ENCODE data around the gene UPF2. TPM values are rescaled to one million over a fixed set of nuclear protein-coding genes. Genes with fewer than 3 reads are reported as not detected.
A peak's percentile ranks its signal among the peaks of the same experiment; 100 is the strongest.
"Not testable (repeated sequence)": the region's sequence is repeated elsewhere in the genome, so short reads cannot be mapped to it uniquely, and the experiment has no call there.

The UPF2 gene, protein sequence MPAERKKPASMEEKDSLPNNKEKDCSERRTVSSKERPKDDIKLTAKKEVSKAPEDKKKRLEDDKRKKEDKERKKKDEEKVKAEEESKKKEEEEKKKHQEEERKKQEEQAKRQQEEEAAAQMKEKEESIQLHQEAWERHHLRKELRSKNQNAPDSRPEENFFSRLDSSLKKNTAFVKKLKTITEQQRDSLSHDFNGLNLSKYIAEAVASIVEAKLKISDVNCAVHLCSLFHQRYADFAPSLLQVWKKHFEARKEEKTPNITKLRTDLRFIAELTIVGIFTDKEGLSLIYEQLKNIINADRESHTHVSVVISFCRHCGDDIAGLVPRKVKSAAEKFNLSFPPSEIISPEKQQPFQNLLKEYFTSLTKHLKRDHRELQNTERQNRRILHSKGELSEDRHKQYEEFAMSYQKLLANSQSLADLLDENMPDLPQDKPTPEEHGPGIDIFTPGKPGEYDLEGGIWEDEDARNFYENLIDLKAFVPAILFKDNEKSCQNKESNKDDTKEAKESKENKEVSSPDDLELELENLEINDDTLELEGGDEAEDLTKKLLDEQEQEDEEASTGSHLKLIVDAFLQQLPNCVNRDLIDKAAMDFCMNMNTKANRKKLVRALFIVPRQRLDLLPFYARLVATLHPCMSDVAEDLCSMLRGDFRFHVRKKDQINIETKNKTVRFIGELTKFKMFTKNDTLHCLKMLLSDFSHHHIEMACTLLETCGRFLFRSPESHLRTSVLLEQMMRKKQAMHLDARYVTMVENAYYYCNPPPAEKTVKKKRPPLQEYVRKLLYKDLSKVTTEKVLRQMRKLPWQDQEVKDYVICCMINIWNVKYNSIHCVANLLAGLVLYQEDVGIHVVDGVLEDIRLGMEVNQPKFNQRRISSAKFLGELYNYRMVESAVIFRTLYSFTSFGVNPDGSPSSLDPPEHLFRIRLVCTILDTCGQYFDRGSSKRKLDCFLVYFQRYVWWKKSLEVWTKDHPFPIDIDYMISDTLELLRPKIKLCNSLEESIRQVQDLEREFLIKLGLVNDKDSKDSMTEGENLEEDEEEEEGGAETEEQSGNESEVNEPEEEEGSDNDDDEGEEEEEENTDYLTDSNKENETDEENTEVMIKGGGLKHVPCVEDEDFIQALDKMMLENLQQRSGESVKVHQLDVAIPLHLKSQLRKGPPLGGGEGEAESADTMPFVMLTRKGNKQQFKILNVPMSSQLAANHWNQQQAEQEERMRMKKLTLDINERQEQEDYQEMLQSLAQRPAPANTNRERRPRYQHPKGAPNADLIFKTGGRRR
- polyA plus RNA-seq: 10 to 100 TPM in 1 of 3 donors, 1 to 10 TPM in 2; 9.0 to 17.1 (median 9.1) TPM

DNA sequence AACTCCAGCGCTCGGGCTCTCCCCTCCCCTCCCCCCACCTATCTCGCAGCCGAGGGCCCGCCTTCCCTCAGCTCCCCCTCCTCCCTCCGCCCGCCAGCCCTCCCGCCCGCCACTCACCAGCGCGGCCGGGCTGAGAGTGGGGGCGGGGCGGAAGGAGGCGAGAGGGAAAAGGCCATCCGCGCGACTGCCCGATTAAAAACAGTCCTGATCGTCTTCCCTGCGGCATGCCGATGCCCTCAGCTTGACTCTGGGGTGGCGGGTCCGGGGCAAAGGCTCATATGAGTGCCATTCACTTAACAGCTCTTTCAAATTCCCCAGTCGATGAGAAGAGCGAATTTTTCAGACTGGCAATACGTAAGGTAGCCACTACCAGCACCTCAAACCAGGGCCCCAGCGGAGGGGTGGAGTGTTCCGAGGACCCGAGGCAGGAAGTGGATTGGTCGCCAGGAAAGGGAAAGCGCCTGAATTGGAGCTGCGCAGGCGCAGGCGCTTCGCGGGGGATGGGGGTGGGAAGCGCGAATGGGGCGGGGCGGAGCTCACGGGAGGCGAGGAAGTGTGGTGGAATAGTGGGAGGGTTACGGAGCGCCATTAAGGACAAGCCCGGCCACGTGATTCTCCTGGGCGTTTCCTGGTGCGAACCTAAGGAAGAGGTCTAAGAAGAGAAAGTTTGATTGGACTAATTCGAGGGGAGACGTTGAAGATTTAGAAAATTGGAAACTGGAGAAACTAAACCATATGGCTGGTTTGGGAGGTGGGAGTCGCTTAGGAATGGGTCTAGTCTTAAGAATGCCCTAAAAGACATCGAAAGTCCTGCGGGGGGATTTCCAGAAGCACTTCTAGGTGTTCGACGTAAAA lies at the start of gene UPF2:
UPF2 (minus strand) TSS at position 13 of the 855 bp plus-strand sequence. CDS start 7,386 bp downstream, outside the sequence.
- H3K27ac ChIP-seq (ENCODE audit: low read depth, low read length): peak within 1 kb of the TSS; percentile 1
- 3 to 4% (median 4%) methylated on average over 45 to 56 of the region's 56 CpGs for WGBS, 3 donors

DNA sequence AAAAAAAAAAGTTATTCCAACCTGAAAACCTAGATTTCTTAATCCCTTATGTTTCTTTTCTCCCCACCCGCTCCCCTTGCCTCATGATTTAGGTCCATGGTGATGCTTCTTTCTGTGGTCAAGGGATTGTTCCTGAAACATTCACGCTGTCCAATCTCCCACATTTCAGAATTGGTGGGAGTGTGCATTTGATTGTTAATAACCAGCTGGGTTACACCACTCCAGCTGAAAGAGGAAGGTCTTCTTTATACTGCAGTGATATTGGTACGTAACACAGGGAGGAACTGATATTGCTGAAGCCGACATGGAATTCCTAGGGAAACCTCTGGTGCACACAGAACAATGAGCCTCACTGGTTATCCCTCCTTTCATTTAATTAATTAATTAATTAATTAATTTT lies 48.8 kb upstream of the UPF2 start:
- no peak overlapping the region for H3K27ac ChIP-seq (ENCODE audit: low read depth, low read length)
- 83 to 97% (median 89%) methylated on average over 4 of the region's 4 CpGs for WGBS, 3 donors

DNA sequence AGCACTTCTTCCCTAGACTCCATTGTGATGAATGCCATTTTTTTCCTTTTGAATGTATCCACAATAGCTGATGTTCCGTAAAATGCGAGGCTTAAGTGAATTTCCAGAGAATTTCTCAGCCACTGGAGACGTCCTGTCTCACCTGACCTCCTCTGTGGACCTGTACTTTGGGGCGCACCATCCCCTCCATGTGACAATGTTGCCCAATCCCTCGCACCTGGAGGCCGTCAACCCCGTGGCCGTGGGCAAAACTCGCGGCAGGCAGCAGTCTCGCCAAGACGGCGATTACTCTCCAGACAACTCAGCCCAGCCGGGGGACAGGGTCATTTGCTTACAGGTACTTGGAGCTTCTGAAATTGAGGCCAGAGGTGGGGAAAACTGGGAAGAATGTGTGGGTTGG lies 46.3 kb upstream of the UPF2 start:
- H3K27ac ChIP-seq (ENCODE audit: low read depth, low read length): no peak overlapping the region
- WGBS, 3 donors: 95 to 96% (median 95%) methylated on average over 14 of the region's 14 CpGs

DNA sequence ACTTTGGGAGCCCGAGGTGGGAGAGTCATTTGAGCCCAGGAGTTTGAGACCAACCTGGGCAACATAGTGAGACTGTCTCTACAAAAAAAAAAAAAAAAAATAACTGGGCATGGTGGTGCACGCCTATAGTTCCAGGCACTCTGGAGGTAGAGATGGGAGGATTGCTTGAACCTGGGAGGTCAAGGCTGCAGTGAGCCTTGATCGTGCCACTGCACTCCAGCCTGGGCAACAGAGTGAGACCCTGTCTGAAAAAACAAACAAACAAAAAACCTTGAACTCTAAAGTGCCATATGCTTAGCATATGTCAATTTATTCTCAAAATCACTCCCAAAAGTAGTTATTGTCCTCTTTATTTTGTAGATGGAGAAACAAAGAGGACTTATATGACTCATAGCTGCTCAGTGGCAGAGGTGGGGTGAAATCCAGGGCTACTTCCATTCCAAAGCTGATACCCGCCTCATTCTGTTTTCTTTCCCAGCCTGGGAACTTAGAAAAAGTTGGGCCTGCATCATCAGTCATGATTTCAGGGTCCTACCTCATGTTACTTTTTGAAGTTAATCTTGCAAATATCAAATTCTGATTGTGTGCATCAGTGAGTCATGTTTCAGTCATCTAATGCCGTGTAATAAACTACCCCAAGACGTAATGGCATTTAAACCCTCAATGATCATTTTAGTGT lies 39.4 kb upstream of the UPF2 start:
- no peak overlapping the region for H3K27ac ChIP-seq (ENCODE audit: low read depth, low read length)
- 79 to 94% (median 85%) methylated on average over 6 of the region's 6 CpGs for WGBS, 3 donors

DNA sequence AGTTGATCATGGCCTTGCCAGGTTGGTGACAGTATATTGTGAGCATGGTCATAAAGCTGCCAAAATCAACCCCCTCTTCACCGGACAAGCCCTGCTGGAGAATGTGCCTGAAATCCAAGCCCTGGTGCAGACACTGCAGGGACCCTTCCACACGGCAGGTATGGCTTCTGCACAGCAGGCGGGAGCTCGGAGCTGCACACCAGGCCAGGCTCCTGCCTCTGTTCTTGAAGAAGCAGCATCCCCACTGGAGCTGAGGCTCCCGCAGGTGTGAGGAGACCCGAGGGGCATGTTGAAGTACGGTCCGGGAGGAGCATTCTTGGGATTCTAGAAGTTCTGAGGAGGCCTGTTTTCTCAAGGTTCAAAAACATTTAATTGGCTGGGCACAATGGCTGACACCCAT lies 38.9 kb upstream of the UPF2 start:
- WGBS, 3 donors: 81 to 98% (median 93%) methylated on average over 8 of the region's 8 CpGs
- no peak overlapping the region for H3K27ac ChIP-seq (ENCODE audit: low read depth, low read length)

DNA sequence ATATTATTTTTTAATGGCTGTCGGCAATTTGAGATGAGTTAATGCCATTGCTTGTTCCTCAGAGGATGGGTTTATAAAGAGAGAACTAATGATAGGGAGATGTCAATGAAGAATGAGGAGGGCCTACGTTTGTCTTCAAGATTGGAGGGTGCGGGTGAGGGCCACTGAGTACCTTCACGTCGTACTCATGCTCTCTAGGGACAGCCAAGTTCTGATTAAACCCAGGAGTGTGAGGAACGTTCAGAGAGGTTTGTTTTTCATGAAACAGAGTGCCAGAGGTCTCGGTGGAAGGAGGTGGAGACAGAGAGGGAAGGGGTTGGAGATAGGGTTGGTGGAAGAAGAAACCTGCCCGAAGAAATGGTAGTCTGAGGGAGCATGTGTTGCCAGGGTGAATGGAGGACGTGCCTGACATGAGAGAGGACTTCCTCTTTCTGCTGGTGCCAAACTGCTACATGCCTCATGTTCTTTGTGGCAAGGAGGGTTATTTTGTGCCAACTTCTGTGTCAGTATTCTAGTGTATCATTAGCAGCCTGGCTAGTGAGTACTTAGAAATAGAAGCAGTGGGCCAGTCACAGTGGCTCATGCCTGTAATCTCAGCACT lies 35.1 kb upstream of the UPF2 start:
- WGBS, 3 donors: 74 to 75% (median 74%) methylated on average over 9 of the region's 9 CpGs
- H3K27ac ChIP-seq (ENCODE audit: low read depth, low read length): no peak overlapping the region

DNA sequence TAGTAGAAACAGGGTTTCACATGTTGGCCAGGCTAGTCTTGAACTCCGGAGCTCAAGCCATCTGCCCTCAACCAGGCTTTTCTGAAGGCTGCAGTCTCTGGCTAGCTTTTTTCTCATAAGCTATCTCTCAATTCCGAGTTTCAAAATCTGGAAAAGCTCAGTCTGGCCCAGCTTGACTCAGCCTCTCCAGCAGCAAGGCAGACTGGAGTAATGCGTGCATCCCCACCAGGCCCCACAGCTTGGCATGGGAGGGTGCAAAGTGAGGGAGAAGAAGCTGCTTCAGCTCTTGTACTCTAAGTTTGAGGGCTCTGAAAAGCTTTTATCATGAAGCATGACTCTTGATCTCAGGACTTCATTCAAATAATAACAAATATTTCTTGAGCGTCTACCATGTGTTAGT lies 30.9 kb upstream of the UPF2 start:
- WGBS, 3 donors: 81 to 86% (median 86%) methylated on average over 4 of the region's 4 CpGs
- H3K27ac ChIP-seq (ENCODE audit: low read depth, low read length): no peak overlapping the region

DNA sequence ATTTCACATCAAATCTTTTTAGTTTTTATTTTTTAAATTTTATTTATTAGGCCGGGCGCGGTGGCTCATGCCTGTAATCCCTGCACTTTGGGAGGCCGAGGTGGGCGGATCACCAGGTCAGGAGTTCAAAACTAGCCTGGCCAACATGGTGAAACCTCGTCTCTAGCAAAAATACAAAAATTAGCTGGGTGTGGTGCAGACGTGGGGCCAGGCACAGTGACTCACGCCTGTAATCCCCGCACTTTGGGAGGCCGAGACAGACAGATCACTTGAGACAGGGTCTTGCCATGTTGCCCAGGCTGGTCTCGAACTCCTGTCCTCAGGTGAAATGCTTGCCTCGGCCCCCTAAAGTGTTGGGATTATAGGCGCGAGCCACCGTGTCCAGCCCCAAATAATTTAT lies 28.8 kb upstream of the UPF2 start:
- not testable (repeated sequence) for H3K27ac ChIP-seq (ENCODE audit: low read depth, low read length)
- WGBS, 3 donors: 95 to 96% (median 95%) methylated on average over 15 of the region's 15 CpGs

DNA sequence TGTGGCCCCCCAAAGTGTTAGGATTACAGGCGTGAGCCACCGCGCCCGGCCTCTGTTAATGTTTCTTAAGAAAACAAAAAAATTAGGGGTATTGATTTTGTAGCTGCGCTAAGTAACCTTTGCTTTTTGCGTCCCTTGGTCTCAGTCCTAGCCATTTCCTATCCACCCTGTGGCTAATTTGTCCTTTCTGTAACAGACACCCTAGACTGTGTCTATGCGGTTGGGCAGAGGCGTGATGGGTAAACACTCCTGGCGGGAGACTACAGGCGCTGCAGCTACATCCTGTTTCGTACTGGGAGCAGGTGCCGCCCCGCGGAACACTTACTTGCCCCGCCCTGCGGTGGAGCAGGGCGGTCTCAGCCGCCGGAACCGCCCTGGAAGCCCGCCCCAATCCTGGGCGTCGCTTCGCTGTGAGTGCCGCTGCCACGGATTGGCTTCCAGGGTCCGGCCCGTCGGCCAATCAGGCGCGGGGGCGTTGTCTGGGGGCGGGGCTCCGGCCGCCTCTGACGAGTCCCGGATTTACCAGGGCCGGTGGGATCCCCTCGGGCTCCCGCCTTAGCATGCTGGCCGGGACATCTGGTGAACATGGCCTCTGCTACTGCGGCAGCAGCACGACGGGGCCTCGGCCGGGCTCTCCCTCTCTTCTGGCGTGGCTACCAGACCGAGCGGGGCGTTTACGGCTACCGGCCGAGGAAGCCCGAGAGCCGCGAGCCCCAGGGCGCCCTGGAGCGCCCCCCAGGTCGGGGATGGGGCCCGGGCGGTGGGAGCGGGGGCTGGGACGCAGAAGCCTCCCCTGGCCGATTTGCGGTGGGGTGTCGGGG lies 26.1 kb upstream of the UPF2 start, which contains the start of gene DHTKD1:
DHTKD1 (plus strand) TSS at position 506 of the 821 bp plus-strand sequence; CDS start at position 586, 80 bp downstream.
- 1 to 6% (median 4%) methylated on average over 60 to 66 of the region's 66 CpGs for WGBS, 3 donors
- H3K27ac ChIP-seq (ENCODE audit: low read depth, low read length): no peak within 1 kb of the TSS

DNA sequence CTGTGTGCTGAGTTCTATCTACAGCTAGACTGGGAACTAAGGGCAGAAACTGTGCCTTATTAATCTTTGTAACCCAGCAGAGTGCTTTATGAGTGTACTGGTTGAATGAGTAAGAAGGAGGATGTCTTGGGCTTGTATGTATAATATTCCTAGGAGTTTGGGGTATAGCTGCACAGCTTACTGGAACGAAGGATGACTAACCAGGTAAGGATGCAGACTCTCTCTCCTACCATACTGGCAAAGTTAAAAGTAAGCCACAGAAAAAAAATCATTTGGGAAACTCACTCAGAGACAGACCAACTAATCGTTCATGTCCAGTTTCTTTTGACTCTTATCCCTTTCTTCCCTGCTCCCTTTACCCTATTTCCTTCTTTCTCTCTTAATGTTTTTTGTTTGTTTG lies 24.7 kb upstream of the UPF2 start:
- 79 to 94% (median 91%) methylated on average over 2 of the region's 2 CpGs for whole genome bisulfite sequencing, 3 donors
- no peak overlapping the region for H3K27ac ChIP-seq (ENCODE audit: low read depth, low read length)

DNA sequence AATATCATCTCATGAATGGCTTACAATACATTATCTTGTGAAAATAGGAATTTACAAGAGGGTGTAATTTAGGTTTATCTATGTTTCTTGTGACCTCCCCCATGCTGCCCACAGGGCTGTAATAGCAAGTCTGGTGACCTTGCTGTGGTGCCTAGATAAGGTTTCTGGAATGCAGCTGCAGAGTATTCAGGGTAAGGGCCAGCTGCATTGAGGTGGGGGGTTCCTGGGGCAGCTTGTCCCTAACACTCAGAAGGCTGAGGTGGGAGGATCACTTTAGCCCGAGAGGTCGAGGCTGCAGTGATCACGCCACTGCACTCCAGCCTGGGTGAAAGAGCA lies 20.8 kb upstream of the UPF2 start:
- 77 to 81% (median 81%) methylated on average over 3 of the region's 3 CpGs for WGBS, 3 donors
- H3K27ac ChIP-seq (ENCODE audit: low read depth, low read length): no peak overlapping the region

DNA sequence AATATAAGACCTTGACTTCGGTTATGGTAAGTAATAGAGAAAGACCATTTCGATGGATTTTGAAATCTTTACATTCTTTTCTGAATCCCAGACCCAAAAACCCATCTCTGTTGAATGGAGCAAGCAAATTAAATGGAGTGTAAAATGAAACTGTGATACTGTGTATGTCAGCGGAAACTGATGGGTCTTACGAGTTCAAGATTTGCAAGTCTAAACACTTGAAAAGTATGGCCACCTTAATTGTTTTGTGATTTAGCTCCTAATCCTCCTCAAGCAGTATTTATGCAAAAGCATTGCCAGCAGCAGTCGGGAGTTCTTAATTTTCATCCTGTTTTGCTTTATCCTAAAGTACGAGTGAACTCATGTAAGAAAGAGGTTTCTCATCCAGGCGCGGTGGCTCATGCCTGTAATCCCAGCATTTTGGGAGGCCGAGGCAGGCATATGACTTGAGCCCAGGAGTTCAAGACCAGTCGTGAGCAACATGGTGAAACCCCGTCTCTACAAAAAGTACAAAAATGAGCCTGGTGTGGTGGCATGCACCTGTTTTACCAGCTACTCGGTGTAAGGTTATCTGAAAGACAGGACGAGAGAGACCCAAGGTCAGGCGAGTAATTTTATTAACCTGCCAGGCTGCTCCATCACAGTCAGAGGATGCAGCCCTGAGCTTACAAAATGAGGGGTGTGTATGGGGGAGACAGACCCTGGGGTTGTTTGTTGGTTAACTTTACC lies 20.3 kb upstream of the UPF2 start:
- WGBS, 3 donors: 67 to 74% (median 72%) methylated on average over 14 of the region's 14 CpGs
- H3K27ac ChIP-seq (ENCODE audit: low read depth, low read length): no peak overlapping the region

DNA sequence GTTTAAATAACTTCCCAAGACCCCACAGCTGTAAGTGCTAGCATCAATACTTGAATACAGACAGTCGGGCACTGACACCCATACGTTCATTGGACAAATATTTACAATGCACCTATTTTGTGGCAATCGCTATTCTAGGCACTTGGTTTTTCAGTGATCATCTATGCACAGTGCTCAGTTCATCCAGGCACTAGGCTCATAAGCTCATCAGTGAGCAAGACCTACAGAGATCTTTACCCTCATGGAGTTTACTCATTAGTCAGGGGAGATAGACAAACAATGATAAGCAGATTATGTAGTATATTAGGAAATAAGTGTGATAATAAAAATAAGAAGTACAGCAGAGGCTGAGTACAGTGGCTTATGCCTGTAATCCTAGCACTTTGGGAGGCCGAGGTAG lies 18.5 kb upstream of the UPF2 start:
- WGBS, 3 donors: 80 to 90% (median 81%) methylated on average over 4 of the region's 4 CpGs
- no peak overlapping the region for H3K27ac ChIP-seq (ENCODE audit: low read depth, low read length)

DNA sequence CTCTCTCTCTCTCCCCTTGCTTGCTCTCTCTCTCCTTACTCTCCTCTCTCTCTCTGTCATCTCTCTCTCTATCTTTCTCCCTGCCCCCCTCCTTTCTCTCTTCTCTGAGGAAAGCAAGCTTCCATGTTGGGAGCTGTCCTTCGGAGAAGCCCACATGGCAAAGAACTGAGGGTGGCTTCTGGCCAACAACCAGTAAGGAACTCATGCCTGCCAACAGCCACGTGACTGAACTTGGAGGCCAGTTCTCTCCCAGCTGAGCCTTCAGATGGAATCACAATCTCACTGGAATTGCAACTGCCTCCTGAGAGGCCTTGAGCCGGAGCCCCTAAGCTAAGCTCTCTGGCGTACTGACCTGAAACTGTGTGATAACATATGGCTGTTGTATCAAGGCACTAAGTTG lies 14.1 kb upstream of the UPF2 start:
- WGBS, 3 donors: 29 to 70% (median 64%) methylated on average over 4 of the region's 4 CpGs
- no peak overlapping the region for H3K27ac ChIP-seq (ENCODE audit: low read depth, low read length)

DNA sequence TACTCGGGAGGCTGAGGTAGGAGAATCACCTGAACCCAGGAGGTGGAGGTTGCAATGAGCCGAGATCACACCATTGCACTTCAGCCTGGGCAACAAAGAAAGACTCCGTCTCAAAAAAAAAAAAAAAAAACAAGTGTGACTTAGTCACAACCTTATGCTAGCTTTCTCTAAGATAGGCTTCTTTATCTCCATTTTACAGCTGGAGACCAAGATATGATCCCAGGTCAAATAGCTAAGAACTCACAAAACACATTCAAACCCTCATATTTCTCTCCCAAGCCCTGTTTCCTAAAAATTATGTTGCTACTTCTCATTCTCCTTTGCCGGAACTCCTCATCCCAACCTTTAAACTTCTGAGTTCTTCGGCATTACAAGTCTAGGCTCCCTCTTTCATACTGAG lies 13.1 kb upstream of the UPF2 start:
- no peak overlapping the region for H3K27ac ChIP-seq (ENCODE audit: low read depth, low read length)
- WGBS, 3 donors: 70 to 93% (median 90%) methylated on average over 5 of the region's 5 CpGs

DNA sequence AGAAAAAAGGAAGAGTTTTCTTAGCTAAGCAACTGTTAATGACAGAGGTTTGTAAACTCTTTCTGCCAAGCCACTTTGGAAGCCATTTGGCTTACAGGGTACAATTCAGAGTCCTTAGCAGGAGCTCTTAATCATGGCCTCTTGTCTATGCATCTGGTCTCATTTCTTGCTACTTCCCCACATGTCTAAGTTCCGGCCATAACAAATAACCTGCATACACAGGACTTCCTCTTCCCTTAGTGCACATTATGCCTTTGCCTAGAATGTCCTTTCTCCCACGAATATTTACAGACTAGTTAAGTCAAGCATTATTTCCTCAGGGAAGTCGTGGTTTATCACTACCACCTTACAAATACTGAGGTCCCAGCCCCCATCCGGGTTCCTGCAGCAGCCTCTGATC lies 8.6 kb upstream of the UPF2 start:
- 32 to 70% (median 43%) methylated on average over 4 of the region's 4 CpGs for WGBS, 3 donors
- H3K27ac ChIP-seq (ENCODE audit: low read depth, low read length): no peak overlapping the region
